HEK293 (cell line): ENCODE measurements around the gene GRN.

Experiments
- EGR2 ChIP-seq: fragments of 450-650 bp; formaldehyde crosslinking; IDR thresholded peaks from 2 replicates; pipeline ENCODE4 v1.5.1; 2016; ENCODE audit warnings: low read depth, missing biosample characterization, missing genetic modification characterization
- HOXC10 ChIP-seq: sonication (generic); formaldehyde crosslinking; IDR thresholded peaks from 2 replicates; pipeline ENCODE4 v1.8.1; 2023; ENCODE audit warnings: mild to moderate bottlenecking, missing genetic modification reagents
- PRDM1 ChIP-seq: fragments of 450-650 bp; formaldehyde crosslinking; IDR thresholded peaks from 2 replicates; pipeline ENCODE4; 2016; ENCODE audit warnings: missing biosample characterization, missing genetic modification characterization
- SALL2 ChIP-seq: fragments of 450-650 bp; formaldehyde crosslinking; IDR thresholded peaks from 2 replicates; pipeline ENCODE4 v1.5.0; 2017; ENCODE audit warnings: missing biosample characterization, mild to moderate bottlenecking, missing genetic modification characterization, borderline replicate concordance
- SCRT1 ChIP-seq: fragments of 450-650 bp; formaldehyde crosslinking; IDR thresholded peaks from 2 replicates; pipeline ENCODE4 v1.5.1; 2016; ENCODE audit warnings: missing biosample characterization, missing genetic modification characterization, borderline replicate concordance
- SCRT2 ChIP-seq: fragments of 450-650 bp; formaldehyde crosslinking; IDR thresholded peaks from 2 replicates; pipeline ENCODE4 v1.5.1; 2016; ENCODE audit warnings: missing biosample characterization, missing genetic modification characterization
- TCF7L2 ChIP-seq: IDR thresholded peaks from 2 replicates; pipeline ENCODE4 v1.6.1; 2011; ENCODE audit warnings: low read depth, mild to moderate bottlenecking, inconsistent platforms, low read length, moderate library complexity, borderline replicate concordance
- ZFHX2 ChIP-seq: fragments of 450-650 bp; formaldehyde crosslinking; conservative IDR thresholded peaks from 2 replicates; pipeline ENCODE4 v1.5.1; 2016; ENCODE audit warnings: missing biosample characterization, missing genetic modification characterization
- ZFP3 ChIP-seq: fragments of 450-650 bp; formaldehyde crosslinking; IDR thresholded peaks from 2 replicates; pipeline ENCODE4 v1.5.1; 2016; ENCODE audit warnings: low read depth, missing biosample characterization, missing genetic modification characterization
- ZFP69B ChIP-seq: fragments of 450-650 bp; formaldehyde crosslinking; IDR thresholded peaks from 2 replicates; pipeline ENCODE4 v1.5.1; 2016; ENCODE audit warnings: missing biosample characterization, missing genetic modification characterization
- ZNF114 ChIP-seq: fragments of 450-650 bp; formaldehyde crosslinking; IDR thresholded peaks from 2 replicates; pipeline ENCODE4 v1.5.0; 2017; ENCODE audit warnings: missing biosample characterization, missing genetic modification characterization
- ZNF174 ChIP-seq: fragments of 450-650 bp; formaldehyde crosslinking; IDR thresholded peaks from 2 replicates; pipeline ENCODE4 v1.5.0; 2017; ENCODE audit warnings: missing biosample characterization, mild to moderate bottlenecking, missing genetic modification characterization
- ZNF211 ChIP-seq: fragments of 450-650 bp; formaldehyde crosslinking; IDR thresholded peaks from 2 replicates; pipeline ENCODE4 v1.5.1; 2016; ENCODE audit warnings: low read depth, missing biosample characterization, missing genetic modification characterization
- ZNF248 ChIP-seq: fragments of 450-650 bp; formaldehyde crosslinking; IDR thresholded peaks from 2 replicates; pipeline ENCODE4 v1.5.1; 2017; ENCODE audit warnings: missing biosample characterization, missing genetic modification characterization
- ZNF292 ChIP-seq: fragments of 450-650 bp; formaldehyde crosslinking; IDR thresholded peaks from 2 replicates; pipeline ENCODE4 v1.5.1; 2016; ENCODE audit warnings: low read depth, missing biosample characterization, missing genetic modification characterization, borderline replicate concordance
- ZNF366 ChIP-seq: fragments of 450-650 bp; formaldehyde crosslinking; conservative IDR thresholded peaks from 2 replicates; pipeline ENCODE4 v1.5.1; 2016; ENCODE audit warnings: missing biosample characterization, missing genetic modification characterization
- ZNF521 ChIP-seq: fragments of 450-650 bp; formaldehyde crosslinking; IDR thresholded peaks from 2 replicates; pipeline ENCODE4 v1.5.1; 2017; ENCODE audit warnings: missing biosample characterization, mild to moderate bottlenecking, missing genetic modification characterization
- ZNF558 ChIP-seq: fragments of 450-650 bp; formaldehyde crosslinking; IDR thresholded peaks from 2 replicates; pipeline ENCODE4 v1.5.1; 2016; ENCODE audit warnings: missing biosample characterization, missing genetic modification characterization
- ZNF571 ChIP-seq: fragments of 450-650 bp; formaldehyde crosslinking; IDR thresholded peaks from 2 replicates; pipeline ENCODE4 v1.5.0; 2017; ENCODE audit warnings: missing biosample characterization, missing genetic modification characterization
- ZNF747 ChIP-seq: fragments of 450-650 bp; formaldehyde crosslinking; IDR thresholded peaks from 2 replicates; pipeline ENCODE4 v1.5.1; 2016; ENCODE audit warnings: missing biosample characterization, missing genetic modification characterization
- ZNF776 ChIP-seq: fragments of 450-650 bp; formaldehyde crosslinking; IDR thresholded peaks from 2 replicates; pipeline ENCODE4 v1.5.0; 2017; ENCODE audit warnings: missing biosample characterization, missing genetic modification characterization, borderline replicate concordance
- ZNF830 ChIP-seq: fragments of 450-650 bp; IDR thresholded peaks from 2 replicates; pipeline ENCODE4 v1.5.0; 2018; ENCODE audit warnings: missing biosample characterization, missing genetic modification characterization, low read depth, mild to moderate bottlenecking, moderate library complexity
- TF ChIP-seq, protein P1 (sequence below): fragments of 450-650 bp; formaldehyde crosslinking; IDR thresholded peaks from 2 replicates; pipeline ENCODE4 v1.5.1; 2016; ENCODE audit warnings: missing biosample characterization, missing genetic modification characterization
- TF ChIP-seq, protein P2 (sequence below): fragments of 450-650 bp; formaldehyde crosslinking; IDR thresholded peaks from 2 replicates; pipeline ENCODE4 v1.5.1; 2016; ENCODE audit warnings: missing biosample characterization, missing genetic modification characterization
- TF ChIP-seq, protein P3 (sequence below): fragments of 450-650 bp; formaldehyde crosslinking; IDR thresholded peaks from 2 replicates; pipeline ENCODE4 v1.5.1; 2016; ENCODE audit warnings: missing biosample characterization, missing genetic modification characterization
- TF ChIP-seq, protein P4 (sequence below): sonication (generic); formaldehyde crosslinking; IDR thresholded peaks from 2 replicates; pipeline ENCODE4 v1.8.1; 2022; ENCODE audit warnings: mild to moderate bottlenecking, moderate library complexity, missing genetic modification reagents
- TF ChIP-seq, protein P5 (sequence below): IDR thresholded peaks from 2 replicates; pipeline ENCODE4 v1.6.1; 2011; ENCODE audit warnings: mild to moderate bottlenecking, low read depth, low read length, borderline replicate concordance
- TF ChIP-seq, protein P6 (sequence below): fragments of 450-650 bp; formaldehyde crosslinking; IDR thresholded peaks from 2 replicates; pipeline ENCODE4 v1.5.1; 2016; ENCODE audit warnings: missing biosample characterization, missing genetic modification characterization
- TF ChIP-seq, protein P7 (sequence below): fragments of 450-650 bp; formaldehyde crosslinking; IDR thresholded peaks from 2 replicates; pipeline ENCODE4 v1.5.1; 2016; ENCODE audit warnings: missing biosample characterization, missing genetic modification characterization

GRN gene

DNA sequence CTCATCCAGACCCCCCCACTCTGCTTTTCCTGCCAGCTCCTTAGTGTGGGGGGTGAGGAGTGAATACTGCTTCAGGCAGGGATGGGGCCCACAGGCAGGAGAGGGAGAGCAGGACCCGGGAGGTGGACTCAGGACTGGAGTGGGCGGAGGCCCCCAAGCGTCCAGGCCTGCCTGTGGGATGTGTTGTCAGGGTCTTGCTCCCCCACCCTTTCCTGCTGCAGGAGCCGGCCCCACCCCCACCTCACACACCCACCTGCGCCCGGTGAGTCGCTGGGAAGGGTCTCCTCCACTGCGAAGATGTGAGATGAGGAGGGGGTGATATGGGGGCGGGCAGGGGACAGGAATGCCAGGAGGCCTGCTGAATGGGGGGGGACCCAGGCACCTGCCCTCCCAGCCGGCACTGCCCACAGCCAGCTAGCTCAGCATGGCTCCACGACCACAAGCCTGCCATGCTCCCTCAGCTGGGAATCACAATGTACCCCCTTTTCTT, 17.4 kb downstream of the GRN start (continued):
- TF ChIP-seq, protein P1, sequence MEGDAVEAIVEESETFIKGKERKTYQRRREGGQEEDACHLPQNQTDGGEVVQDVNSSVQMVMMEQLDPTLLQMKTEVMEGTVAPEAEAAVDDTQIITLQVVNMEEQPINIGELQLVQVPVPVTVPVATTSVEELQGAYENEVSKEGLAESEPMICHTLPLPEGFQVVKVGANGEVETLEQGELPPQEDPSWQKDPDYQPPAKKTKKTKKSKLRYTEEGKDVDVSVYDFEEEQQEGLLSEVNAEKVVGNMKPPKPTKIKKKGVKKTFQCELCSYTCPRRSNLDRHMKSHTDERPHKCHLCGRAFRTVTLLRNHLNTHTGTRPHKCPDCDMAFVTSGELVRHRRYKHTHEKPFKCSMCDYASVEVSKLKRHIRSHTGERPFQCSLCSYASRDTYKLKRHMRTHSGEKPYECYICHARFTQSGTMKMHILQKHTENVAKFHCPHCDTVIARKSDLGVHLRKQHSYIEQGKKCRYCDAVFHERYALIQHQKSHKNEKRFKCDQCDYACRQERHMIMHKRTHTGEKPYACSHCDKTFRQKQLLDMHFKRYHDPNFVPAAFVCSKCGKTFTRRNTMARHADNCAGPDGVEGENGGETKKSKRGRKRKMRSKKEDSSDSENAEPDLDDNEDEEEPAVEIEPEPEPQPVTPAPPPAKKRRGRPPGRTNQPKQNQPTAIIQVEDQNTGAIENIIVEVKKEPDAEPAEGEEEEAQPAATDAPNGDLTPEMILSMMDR (tag by site-specific recombination) = no peak
- TF ChIP-seq ZNF830 (tag by site-specific recombination) = no peak
- TF ChIP-seq HOXC10 (CRISPR knock-in tag) = no peak
- TF ChIP-seq, protein P2, sequence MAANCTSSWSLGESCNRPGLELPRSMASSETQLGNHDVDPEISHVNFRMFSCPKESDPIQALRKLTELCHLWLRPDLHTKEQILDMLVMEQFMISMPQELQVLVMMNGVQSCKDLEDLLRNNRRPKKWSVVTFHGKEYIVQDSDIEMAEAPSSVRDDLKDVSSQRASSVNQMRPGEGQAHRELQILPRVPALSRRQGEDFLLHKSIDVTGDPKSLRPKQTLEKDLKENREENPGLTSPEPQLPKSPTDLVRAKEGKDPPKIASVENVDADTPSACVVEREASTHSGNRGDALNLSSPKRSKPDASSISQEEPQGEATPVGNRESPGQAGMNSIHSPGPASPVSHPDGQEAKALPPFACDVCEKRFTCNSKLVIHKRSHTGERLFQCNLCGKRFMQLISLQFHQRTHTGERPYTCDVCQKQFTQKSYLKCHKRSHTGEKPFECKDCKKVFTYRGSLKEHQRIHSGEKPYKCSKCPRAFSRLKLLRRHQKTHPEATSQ (tag by site-specific recombination) = no peak
- TF ChIP-seq, protein P3, sequence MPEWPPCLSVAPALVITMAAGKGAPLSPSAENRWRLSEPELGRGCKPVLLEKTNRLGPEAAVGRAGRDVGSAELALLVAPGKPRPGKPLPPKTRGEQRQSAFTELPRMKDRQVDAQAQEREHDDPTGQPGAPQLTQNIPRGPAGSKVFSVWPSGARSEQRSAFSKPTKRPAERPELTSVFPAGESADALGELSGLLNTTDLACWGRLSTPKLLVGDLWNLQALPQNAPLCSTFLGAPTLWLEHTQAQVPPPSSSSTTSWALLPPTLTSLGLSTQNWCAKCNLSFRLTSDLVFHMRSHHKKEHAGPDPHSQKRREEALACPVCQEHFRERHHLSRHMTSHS (tag by site-specific recombination) = no peak
- TF ChIP-seq, protein P4, sequence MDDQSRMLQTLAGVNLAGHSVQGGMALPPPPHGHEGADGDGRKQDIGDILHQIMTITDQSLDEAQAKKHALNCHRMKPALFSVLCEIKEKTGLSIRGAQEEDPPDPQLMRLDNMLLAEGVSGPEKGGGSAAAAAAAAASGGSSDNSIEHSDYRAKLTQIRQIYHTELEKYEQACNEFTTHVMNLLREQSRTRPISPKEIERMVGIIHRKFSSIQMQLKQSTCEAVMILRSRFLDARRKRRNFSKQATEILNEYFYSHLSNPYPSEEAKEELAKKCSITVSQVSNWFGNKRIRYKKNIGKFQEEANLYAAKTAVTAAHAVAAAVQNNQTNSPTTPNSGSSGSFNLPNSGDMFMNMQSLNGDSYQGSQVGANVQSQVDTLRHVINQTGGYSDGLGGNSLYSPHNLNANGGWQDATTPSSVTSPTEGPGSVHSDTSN (CRISPR knock-in tag) = no peak
- TF ChIP-seq ZNF366 (tag by site-specific recombination) = no peak
- TF ChIP-seq ZNF571 (tag by site-specific recombination) = no peak
- no peak for TF ChIP-seq ZNF521 (tag by site-specific recombination)
- TF ChIP-seq ZNF776 (tag by site-specific recombination) = no peak
- no peak for TF ChIP-seq ZNF211
- TF ChIP-seq ZNF114 (tag by site-specific recombination) = no peak
- TF ChIP-seq, protein P5, sequence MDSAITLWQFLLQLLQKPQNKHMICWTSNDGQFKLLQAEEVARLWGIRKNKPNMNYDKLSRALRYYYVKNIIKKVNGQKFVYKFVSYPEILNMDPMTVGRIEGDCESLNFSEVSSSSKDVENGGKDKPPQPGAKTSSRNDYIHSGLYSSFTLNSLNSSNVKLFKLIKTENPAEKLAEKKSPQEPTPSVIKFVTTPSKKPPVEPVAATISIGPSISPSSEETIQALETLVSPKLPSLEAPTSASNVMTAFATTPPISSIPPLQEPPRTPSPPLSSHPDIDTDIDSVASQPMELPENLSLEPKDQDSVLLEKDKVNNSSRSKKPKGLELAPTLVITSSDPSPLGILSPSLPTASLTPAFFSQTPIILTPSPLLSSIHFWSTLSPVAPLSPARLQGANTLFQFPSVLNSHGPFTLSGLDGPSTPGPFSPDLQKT = no peak
- no peak for TF ChIP-seq SCRT1 (tag by site-specific recombination)
- TF ChIP-seq SCRT2 = no peak
- no peak for TF ChIP-seq ZNF174 (tag by site-specific recombination)
- no peak for TF ChIP-seq TCF7L2
- TF ChIP-seq, protein P6, sequence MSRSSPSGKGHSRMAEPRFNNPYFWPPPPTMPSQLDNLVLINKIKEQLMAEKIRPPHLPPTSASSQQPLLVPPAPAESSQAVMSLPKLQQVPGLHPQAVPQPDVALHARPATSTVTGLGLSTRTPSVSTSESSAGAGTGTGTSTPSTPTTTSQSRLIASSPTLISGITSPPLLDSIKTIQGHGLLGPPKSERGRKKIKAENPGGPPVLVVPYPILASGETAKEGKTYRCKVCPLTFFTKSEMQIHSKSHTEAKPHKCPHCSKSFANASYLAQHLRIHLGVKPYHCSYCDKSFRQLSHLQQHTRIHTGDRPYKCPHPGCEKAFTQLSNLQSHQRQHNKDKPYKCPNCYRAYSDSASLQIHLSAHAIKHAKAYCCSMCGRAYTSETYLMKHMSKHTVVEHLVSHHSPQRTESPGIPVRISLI = no peak
- no peak for TF ChIP-seq EGR2
- TF ChIP-seq SALL2 (tag by site-specific recombination) = no peak
- no peak for TF ChIP-seq ZFP3 (tag by site-specific recombination)
- no peak for TF ChIP-seq PRDM1 (tag by site-specific recombination)
- no peak for TF ChIP-seq ZNF248 (tag by site-specific recombination)
- TF ChIP-seq ZFP69B = peak; percentile 87
- no peak for TF ChIP-seq ZNF292
- TF ChIP-seq ZNF558 (tag by site-specific recombination) = no peak
- TF ChIP-seq ZNF747 (tag by site-specific recombination) = no peak
- TF ChIP-seq, protein P7, sequence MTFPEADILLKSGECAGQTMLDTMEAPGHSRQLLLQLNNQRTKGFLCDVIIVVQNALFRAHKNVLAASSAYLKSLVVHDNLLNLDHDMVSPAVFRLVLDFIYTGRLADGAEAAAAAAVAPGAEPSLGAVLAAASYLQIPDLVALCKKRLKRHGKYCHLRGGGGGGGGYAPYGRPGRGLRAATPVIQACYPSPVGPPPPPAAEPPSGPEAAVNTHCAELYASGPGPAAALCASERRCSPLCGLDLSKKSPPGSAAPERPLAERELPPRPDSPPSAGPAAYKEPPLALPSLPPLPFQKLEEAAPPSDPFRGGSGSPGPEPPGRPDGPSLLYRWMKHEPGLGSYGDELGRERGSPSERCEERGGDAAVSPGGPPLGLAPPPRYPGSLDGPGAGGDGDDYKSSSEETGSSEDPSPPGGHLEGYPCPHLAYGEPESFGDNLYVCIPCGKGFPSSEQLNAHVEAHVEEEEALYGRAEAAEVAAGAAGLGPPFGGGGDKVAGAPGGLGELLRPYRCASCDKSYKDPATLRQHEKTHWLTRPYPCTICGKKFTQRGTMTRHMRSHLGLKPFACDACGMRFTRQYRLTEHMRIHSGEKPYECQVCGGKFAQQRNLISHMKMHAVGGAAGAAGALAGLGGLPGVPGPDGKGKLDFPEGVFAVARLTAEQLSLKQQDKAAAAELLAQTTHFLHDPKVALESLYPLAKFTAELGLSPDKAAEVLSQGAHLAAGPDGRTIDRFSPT (tag by site-specific recombination) = peak; percentile 57; the same call in 1 of the 2 replicates
- peak; percentile 79; the same call in 1 of the 2 replicates for TF ChIP-seq ZFHX2 (tag by site-specific recombination)
